Right lobe of liver (tissue), 4 donors: ENCODE results near the gene SLX1A.

Source experiments
- POLR2A ChIP-seq: fragments of 450-650 bp; IDR thresholded peaks from one replicate; pipeline ENCODE4 v1.6.1; 2017; ENCODE audit warnings: antibody characterized with exemption, mild to moderate bottlenecking
- TF ChIP-seq, protein P1 (sequence below), 4 donors: fragments of 200-600 bp in 3 of 4; fragments of 450-650 bp in 1 of 4; IDR thresholded peaks; one replicate each; pipeline versions ENCODE4 v1.5.1 to v1.8.0; 2016 to 2022; ENCODE audit warnings: antibody characterized with exemption in 4 of 4, mild to moderate bottlenecking in 2 of 4
- donor health status: DM: no; HTN: no; CAD: no.
- donor health status: DM: no; HTN: no; CAD: no.
- donor health status: DM: no; HTN: yes; CAD: no.

DNA sequence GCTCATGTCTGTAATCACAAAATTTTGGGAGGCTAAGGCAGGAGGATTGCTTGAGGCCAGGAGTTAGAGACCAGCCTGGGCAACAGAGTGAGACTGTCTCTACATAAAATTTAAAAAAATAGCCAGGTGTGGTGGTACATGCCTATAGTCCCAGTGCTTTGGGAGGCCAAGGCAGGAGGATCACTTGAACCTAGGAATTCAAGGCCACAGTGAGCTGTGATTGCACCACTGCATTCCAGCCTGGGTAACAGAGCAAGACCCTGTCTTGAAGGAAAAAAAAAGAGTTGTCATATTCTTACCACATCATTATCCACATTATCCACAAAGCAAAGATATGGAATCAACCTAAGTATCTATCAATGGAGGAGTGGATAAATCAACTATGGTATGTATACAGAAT, 49.7 kb upstream of the SLX1A start:
- TF ChIP-seq, protein P1, sequence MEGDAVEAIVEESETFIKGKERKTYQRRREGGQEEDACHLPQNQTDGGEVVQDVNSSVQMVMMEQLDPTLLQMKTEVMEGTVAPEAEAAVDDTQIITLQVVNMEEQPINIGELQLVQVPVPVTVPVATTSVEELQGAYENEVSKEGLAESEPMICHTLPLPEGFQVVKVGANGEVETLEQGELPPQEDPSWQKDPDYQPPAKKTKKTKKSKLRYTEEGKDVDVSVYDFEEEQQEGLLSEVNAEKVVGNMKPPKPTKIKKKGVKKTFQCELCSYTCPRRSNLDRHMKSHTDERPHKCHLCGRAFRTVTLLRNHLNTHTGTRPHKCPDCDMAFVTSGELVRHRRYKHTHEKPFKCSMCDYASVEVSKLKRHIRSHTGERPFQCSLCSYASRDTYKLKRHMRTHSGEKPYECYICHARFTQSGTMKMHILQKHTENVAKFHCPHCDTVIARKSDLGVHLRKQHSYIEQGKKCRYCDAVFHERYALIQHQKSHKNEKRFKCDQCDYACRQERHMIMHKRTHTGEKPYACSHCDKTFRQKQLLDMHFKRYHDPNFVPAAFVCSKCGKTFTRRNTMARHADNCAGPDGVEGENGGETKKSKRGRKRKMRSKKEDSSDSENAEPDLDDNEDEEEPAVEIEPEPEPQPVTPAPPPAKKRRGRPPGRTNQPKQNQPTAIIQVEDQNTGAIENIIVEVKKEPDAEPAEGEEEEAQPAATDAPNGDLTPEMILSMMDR (IDR thresholded peaks at IDR 0.05) = no peak
- TF ChIP-seq POLR2A = no peak
